GM21423 (cell line): ENCODE measurements around the gene YBX2.

Experiments used
- ATAC-seq: cut with Tn5 transposase; IDR thresholded peaks from one replicate; pipeline ENCODE4 v1.9.1; 2021; ENCODE audit warnings: mild to moderate bottlenecking, moderate library complexity; ENCODE audit not compliant: unreplicated experiment

Gene YBX2

GRCh38 chr17:7323731-7324437, 29.4 kb upstream of the YBX2 start:
- ATAC-seq, result no peak

DNA sequence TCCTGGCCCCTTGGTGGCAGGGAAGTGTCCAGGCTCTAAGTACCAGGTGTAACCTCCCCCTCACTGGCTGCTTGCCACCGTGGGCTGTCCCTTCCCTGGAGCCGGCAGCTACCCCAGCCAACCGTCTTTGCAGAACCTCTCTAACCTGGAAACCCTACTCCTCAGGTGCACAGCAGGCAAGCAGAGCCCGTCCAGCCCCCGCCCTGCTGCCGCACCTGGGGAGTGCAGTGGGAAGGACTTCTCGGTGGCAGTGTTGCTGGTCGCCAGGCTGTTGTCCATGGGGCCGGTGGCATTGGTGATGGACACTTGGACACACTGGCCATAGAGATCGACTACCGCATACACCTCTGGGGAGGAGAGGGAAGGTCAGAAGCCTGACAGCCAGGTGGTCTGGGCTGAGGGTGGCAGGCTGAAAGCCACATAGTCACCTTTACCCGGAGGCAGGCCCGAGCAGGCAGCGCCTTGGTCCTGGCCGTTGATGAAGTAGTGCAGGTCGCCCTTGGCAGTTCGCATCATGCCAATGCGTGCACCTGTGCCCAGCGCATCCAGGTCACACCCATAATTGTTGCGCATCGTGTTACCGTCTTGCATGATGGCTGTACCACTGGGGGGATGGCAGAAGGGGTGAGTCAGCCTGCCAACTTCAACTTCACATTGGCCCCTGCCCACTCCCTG, 28.2 kb upstream of the YBX2 start:
- ATAC-seq, result no peak

GRCh38 chr17:7321466-7321865, 27.0 kb upstream of the YBX2 start:
- ATAC-seq, result no peak

DNA sequence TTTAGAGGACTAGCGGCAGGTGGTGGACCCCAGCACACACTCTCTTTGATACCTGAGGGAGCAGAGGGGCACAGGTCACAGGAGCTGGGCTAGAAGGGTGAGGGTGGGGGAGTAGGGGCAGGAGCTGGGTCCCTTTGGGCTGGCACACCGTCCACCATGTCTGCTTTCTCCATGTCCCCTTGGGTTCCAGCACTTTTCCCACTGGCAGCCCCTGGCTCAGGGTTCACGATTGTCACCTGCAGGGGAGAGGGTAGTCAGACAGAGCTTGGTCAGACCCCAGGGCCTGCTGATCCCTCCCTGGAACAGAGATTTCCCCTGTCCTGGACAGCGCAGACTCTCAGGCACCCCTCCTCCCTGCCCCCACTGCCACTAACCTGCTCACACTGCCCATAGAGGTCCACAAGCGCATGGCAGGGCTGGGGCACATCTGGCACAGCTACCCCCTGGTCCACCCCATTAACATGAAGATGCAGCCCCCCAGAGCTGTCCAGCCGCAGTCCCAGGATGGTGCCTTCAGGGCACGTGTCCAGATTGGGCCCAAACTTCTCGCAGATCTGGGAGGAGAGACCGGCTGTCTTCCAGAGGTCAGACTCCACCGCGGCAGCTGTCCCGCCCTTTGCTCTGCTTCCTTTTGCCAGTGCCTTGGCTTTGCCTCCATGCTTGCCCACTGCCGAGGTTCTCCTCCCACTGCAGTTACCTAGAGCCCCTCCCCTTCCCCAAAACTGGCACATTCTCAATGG, 23.9 kb upstream of the YBX2 start:
- ATAC-seq, result no peak

DNA sequence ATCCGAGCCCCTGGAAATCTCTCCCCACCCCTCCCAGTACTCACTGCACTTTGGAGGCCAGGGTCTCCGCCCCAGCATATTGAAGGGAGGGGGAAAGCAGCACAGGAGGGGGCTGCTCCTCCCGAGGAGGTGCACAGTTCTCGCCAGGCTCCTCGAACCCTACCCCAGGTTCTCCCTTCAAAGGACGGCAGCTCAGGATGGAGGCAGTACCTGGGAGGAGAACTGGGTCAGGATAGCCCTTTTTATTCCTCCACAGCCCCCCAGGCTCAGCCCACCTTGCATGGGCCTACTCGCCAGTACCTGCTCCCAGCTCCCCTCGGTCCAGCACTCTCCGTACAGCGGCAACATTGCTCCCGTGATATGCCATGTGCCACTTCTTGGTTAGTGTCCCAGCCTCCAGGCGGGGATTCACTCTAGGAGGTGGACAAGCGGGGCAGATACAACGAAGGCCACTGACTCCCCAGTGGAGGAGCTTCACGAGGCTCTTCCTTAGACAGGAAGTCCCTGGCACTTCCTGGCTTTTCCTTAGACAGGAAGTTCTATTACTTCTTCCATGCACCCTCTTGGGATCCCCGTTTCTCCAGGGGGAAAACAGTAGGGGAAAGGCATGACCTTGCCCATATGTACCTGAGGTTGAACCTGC, 22.8 kb upstream of the YBX2 start:
- no peak for ATAC-seq

DNA sequence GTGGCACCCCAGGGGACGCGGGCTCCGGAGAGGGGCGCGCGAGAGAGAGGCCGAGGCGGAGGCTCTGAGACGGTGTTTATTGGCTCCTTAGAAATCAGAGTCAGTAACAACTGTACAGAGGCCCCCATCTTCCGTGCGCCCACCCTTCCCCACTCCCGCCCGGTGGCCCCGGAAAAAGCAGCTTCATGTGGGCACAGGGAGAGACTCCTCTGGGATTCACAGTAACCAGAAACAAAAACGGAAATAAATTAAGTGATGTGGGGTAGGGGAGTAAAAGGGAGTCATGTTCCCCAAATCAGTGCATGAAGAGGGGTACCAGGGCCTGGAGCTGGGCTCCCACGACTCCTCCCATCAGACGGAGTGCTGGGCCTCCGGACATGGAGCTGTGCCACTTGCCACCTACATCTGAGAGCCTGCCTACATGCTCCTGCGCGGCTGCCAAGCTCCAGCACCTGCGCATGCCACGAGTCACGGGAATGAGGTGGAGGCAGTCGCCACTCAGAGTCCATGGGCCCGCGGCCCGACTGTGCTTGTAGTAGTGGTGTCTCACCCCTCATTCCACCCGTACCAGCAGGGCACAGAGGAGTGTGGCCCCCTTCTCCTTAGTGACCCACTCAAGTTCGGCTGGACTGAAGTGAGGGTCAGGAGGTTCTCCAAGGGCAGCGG, 21.3 kb upstream of the YBX2 start:
- ATAC-seq, result no peak

DNA sequence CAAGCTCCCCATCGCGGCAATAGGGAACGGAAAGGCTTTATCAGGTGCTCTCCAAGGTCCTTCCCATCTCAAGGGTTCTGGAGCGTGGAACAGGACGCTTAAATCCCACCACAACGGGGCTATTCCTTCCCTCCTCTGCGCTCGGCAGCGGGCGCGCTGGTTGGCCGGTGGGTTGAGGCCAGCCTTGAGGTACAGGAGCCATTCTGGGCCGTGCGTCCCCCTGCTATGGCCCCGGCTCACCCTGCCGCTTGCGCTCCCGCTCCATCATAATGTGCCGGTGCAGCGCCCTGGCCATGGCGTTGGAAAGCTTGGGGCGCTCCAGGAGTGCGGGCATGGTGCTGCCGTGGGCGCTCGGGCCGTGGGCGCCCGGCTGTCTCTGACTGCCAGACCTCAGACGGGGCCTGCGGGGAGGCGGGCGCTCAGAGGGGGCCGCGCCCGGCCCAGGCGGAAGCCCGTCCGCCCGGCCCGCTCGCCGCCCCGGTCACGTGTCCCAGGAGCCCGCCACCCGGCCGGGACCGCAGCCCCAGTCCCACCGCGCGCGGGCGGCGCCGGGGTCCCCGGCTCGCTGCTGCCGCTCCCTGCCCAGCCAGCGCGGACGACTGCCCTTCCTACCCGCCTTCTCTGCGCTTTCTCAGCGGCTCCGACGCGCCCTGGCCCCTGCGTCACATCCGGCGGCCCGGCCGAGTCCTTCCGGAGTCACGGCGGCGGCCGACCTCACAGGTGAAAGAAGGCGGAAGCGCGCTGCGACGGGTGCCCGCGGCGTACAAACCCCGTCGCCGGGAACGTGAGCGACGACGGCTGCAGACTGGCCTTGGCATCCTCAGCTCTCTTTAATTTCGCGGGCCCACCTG, 20.5 kb upstream of the YBX2 start, which contains the start of gene GPS2:
GPS2 (minus strand) TSS at position 642 of the 851 bp plus-strand sequence; CDS start at position 334, 308 bp downstream.
- ATAC-seq, result peak; percentile 69

GRCh38 chr17:7313890-7314718, 19.7 kb upstream of the YBX2 start:
- ATAC-seq, result no peak

GRCh38 chr17:7313088-7313889, 18.9 kb upstream of the YBX2 start:
- ATAC-seq, result no peak

GRCh38 chr17:7312432-7313087, 18.1 kb upstream of the YBX2 start:
- ATAC-seq, result no peak

DNA sequence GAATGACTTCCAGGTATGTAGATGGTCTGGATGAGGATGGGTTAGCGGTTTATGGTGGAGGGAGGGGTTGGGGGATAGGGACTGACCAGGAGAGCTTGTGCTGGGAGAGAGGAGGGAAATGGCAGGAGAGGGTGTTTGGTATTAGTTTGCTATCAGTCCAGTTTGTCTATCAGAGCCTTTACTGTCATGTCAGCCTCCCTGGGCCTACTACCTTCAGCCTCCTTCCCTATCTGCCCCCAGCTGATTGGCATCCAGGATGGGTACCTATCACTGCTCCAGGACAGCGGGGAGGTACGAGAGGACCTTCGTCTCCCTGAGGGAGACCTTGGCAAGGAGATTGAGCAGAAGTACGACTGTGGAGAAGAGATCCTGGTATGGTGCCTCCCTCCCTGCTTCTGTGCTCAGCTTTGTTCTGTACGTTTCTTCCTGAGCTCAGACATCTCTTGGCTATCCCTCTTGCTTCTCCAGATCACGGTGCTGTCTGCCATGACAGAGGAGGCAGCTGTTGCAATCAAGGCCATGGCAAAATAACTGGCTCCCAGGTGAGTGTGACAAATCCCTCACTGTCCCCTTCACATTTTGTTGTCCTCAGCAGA, 16.8 kb upstream of the YBX2 start:
- no peak for ATAC-seq

DNA sequence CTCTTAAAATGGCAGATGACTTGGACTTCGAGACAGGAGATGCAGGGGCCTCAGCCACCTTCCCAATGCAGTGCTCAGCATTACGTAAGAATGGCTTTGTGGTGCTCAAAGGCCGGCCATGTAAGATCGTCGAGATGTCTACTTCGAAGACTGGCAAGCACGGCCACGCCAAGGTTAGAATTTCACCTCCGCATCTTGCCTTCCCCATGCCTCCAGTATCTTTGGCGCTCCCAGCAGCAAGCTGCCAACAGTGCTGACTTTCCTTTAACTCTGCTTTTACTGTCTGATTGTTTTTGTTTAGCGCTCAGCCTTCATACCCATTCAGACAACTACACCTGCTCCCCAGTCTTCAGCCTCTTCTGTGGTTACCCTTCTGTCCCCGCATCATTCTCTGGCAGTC, 15.2 kb upstream of the YBX2 start:
- no peak for ATAC-seq

DNA sequence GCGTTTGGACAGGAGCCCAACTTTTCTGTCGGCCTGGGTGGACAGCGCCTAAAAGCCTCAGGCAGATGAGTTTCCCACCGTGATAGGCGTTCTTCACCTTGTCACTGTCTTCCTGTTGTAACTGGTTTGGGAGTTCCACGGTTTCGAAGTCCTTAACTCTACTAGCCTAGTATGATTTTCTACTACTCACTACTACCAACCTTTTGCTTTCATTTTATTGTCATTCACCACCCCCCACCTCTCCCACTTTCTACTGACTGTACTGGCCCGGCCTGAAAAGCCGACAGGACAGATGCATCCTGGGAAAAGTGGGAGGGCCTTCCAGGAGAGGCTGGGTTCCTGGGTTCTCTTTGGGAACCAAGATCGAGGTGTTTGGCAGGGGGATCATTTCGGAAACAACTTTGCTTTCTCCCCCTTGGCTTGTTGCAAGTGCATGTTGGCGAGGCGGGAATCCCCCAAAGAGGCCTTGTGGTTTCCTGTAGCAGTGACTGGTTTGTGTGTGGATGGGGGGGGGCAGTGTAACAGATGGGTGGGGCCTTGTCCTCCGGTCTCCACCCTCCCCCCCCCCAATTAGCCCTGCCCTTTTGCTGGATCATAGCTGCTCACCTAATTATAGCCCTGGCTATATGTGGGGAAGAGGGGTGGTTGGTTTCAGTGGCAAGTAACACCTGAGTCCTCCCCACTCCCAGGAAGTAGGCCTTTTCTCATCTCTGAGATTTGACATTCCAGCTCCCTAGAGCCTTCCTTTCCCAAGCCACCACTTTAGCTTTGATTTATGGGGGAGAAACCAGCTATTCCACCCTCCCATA, 14.4 kb upstream of the YBX2 start:
- no peak for ATAC-seq

DNA sequence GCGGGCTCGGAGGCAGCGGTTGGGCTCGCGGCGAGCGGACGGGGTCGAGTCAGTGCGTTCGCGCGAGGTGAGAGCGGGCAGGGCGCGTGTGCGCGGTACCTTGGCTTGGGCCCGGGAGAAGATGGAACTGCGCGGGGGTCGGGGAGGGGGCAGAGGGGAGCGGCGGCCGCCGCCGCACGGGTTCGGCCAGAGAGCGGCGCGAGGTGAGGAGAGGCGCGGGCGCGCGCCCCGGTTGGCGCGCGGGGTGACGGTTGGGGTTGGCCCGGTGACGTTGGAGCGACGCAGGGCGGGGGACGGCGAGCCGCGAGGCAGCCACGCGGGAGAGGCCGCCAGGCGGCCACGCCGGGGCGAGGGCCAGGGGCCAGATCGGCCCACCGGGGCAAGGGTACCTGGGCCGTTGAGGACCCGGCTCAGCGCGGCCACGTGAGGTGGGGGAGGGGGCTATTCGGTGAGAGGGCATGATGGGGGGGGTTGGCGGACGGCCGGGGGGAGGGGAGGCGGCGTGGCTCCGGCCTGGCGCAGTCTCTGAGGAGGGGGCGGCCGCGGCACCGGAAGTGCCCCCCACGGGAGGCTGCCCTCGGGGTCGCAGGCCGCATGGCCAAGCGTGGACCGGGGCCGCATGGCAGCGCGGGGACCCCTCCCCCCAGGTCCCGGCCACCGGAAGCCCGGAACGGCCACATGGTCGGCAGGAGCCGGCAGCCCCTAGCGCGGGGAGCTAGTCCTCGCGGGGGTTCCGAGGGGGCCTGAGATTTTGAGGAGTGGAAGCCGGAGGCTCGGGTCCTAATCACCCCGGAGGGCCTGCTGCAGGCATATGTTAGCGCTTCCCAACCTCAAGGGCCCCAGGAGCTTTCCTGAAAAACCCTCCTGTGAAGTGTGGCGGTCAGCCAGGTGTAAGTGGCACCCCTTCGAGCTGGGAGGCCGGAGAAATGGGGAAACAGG, 13.5 kb upstream of the YBX2 start:
- peak; percentile 13 for ATAC-seq

DNA sequence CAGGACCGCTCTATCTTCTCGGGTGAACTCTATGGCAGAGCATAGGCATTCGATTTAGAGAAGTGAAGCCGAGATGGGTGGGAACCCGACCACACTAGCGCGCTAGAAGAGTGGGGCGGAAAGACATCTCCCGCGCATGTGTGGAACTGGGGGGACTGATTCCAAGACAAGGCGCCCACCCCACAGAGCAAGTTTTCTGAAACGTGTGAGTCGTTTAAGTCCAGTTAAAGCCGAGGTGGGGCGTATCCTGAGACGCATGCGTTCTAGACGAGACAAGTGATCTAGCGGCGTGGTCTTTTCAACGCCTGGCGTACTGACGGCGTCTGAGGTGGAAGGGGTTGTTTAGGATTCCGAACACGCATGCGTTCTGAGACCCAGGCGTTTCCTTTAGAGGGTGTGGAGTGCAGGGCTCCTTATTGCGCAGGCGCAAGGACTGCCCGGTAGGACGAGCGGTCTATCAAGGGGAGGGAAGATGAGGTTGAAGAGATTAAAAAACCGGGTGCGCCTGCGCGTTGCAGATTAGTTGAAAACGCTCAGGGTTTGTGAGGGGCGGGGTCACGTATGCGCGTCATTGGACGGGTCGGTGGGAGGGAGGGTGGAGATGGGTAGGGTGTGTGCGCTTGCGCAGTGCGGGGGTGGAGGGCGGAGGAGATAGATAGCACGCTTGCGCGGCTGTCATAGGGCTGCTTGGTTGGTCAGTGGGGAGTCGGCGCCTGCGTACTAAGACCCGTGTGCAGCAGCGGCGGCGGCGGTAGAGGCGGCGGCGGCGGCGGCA, 12.7 kb upstream of the YBX2 start, which contains the start of gene EIF5A:
EIF5A (plus strand) TSS at position 718 of the 775 bp plus-strand sequence. CDS start 2,008 bp downstream, outside the sequence.
- ATAC-seq, result peak; percentile 65
